Muscle of back (tissue), 11 donors: ENCODE results near the gene FAM168B. TPM values are rescaled to one million over a fixed set of nuclear protein-coding genes. Genes with fewer than 3 reads are reported as not detected.

Experiments
- DNase-seq, 3 donors: peaks; one replicate each; pipeline versions ENCODE4 v3.0.0 to v3.0.0-alpha.2; 2013
- polyA plus RNA-seq, 10 donors: library from polyadenylated mRNA; unstranded; fragments of 120-200 nt; gene quantifications; one replicate each; pipeline ENCODE4 v1.2.1, GENCODE V29; 2013; ENCODE audit not compliant: insufficient read length in 10 of 10

Gene FAM168B
- polyA plus RNA-seq, 10 donors, result 60.9 to 82.1 (median 69.6) TPM

DNA sequence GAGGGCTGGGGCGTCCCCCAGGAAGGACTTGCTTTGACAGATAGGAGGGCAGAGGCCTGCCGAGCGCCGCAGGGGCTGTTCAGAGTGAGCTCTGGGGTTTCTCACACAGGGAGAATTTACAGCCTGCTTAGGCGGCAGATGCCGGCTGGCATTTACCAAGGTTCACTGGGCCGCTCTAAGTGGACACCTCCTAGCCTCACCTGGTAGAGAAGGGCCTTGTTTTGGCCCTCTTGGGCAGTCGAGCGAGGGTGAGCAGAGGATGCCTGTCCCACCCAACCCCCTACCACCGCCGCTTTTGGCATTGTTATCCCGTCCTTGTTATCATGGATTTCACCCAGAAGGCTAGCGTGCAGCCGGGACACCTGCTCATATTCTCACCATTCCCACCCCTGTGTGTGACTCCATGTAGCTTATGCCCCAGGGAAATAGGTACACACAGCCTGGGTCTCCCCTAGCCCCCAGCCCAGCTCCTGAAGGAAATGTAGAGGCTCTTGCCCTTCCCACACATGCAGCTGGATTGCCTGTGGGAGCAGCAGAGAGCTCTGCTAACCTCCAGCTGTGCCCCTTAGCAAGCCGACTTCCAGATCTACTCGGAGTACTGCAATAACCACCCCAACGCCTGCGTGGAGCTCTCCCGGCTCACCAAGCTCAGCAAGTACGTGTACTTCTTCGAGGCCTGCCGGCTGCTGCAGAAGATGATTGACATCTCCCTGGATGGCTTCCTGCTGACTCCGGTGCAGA, 52.4 kb downstream of the FAM168B start:
- DNase-seq, result no peak

- DNase-seq, result peak in 1 of 3 donors; percentile 70
These were observed 53.2 kb downstream of the FAM168B start for GRCh38 chr2:131039908-131040660.

DNA sequence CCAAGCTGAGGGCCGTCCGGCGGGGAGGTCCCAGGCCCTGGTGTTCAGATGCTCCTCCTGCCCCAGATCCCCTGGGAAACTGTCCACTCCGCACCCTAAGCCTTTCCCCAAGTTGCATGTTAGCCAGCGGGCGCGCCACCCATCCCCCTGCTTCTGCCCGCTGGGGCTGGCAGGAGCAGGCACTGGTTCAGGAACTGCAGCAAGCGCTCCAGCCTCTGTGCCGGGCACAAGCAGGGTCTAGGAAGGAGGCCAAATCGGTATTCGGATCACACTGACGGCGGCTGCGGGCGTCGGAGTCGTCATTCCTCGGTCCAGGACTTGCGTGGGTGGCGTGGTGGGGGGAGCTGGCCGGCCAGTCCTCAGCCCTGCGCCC, 53.7 kb downstream of the FAM168B start:
- no peak for DNase-seq

DNA sequence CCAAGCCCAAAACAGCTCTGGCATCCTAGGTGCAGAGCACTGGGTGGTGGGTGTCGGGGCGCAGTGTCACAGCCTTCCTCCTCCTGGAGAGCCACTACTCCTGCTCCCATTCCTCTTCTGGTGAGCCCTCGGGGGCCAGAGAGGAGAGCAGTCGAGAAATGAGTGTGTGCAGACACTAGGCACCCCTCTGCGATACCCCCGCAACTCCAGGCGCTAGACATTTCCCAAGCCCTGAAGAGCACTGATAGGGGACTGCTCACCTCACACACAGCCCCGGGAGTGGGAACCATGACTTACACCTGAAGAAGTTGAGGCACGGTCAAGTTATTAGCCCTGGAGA, 54.2 kb downstream of the FAM168B start:
- no peak for DNase-seq

- no peak for DNase-seq
These were observed 54.8 kb downstream of the FAM168B start for GRCh38 chr2:131038258-131039100.

DNA sequence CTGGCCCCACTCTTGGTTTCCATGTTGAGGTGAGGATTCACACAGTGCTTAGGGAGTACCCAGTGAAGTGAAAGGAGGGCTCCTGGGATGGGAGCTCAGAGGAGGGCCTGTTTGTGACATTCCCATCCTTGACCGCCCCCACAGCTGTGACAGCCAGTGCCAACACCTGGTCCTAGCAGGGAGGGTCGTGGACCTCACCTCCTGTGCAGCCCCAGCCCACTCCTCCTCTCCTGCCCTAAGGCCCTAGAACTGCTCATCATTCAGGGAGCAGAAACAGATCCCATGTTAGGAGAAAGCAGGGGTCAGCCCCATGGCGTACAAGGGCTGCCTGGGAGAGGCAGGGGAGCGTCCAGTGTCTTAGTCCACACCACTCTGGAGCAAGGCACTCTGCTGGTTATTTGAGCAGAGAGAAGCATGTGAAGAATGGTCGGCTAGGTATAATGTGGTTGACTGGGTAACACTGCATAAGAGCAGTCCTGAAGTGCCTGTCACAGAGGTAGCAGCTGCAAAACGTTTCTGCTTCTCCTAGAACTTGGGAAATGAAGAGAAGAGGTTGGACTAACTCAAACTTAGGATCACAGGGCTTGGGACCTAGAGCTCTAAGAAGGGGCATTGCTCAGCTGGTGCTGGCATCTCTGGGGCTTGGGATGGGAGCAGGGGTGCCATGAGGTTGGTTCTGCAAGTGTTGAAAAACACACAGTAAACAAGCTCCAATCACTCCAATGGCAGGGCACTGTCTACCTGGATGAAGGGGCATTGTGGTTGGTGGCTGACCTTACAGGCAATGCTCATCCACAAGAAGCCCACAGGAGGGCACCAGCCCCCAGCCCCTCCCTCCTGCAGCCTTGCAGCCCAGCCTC, 55.6 kb downstream of the FAM168B start:
- DNase-seq, result no peak

GRCh38 chr2:131036696-131037397, 56.4 kb downstream of the FAM168B start:
- DNase-seq, result no peak

DNA sequence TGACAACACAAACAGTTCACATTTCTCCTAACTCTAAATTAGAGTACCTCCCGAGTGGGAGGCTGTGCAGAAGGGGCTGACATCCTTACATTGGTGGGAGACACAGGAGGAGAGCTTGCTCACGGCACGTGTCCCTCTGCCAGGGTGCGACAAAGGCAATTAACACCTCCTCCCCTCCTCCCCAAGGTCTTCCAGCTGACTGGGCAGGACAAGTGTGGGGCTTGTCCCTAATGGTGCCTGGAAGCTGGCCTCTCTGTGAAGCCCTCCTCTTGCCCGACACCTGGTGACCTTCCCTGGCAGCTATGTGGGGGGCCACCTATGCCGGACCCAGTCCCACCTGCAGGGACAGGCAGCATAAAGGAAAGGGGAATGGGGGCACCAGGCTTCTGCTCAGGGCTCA, 57.0 kb downstream of the FAM168B start:
- DNase-seq, result no peak

DNA sequence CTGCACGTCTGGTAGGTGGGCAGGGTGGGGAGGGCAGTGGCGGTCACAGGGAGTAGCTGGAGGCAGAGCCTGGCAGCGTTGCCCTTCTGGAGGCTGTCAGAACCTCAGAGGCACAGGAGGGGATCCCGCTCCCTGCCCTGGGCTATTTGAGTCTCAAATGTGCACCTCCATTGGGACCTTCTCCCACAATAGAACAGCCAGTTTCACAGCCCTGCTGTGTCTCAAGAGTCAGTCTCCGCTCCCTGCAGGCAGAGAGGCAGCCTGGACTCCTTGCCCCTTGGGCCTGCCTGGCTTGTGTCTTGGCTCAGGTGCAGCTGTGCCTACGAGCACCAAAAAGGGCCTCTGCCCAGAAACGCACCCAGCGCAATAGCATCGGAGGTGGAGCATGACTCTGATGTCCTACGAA, 57.4 kb downstream of the FAM168B start:
- no peak for DNase-seq

GRCh38 chr2:131035112-131035825, 58.0 kb downstream of the FAM168B start:
- DNase-seq, result peak in 1 of 3 donors; percentile 53

GRCh38 chr2:131034122-131035051, 58.9 kb downstream of the FAM168B start:
- DNase-seq, result peak in 1 of 3 donors; percentile 59

GRCh38 chr2:131033786-131034121, 59.5 kb downstream of the FAM168B start:
- no peak for DNase-seq

DNA sequence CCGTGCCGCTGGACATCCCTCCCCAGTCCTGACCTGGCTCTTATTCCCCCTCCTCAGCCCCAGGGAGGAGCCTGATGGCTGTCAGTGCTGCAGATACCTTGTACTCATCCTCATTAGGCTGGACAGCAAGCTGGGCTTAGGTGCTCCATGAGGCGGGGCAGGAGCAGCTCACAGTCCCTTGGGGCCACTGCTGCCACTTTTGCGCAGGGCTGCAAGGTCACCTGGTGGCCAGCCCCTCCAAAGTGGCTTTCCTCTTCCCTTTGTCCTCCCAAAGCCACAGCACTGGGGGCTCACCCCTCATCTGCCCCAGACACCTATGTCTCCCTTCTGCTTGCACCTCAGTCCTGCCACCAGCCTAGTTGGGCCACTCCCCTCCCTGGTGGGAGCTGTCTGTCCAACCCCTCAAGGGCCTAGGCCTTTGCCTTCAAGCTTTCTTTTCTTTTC, 60.8 kb downstream of the FAM168B start:
- DNase-seq, result no peak

DNA sequence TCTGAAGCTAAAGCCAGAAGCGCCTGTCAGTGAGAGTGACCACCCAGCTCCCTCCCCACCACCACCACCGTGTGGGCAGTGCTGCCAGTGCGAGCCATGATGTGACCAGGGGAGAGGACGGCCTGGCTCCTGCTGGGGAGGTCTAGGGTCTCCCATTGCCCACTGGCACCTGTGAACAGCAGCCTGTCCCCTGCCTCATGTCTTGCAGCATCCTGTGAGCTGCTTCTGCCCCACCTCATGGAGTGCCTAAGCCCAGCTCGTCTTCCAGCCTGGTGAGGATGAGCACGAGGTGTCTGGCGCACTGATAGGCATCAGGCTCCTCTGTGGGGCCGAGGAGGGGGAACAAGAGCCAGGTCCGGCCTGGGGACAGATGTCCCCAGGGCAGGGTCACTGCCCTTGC, 61.4 kb downstream of the FAM168B start:
- DNase-seq, result no peak

DNA sequence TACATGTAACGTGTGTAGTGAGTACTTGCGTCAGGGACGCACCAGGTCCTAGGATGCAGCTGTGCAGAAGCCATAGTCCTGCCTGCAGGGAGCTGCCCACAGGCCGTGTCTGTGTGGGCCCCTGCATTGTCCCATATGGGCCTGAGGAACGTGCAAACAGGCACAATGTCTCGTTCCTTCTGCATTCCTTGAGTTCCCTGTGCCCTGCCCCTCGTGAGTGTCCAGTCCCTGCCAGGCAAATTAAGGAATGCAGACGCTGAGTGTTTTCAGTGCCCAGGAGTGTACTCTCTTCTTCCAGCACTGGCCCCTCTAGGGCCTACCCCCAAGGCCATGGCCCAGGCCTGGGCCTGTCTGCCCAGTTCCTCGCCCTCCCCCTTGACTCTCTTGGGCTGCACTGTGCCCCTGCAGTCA, 61.8 kb downstream of the FAM168B start:
- no peak for DNase-seq

- DNase-seq, result no peak
These were observed 62.7 kb downstream of the FAM168B start for GRCh38 chr2:131030478-131030971.

DNA sequence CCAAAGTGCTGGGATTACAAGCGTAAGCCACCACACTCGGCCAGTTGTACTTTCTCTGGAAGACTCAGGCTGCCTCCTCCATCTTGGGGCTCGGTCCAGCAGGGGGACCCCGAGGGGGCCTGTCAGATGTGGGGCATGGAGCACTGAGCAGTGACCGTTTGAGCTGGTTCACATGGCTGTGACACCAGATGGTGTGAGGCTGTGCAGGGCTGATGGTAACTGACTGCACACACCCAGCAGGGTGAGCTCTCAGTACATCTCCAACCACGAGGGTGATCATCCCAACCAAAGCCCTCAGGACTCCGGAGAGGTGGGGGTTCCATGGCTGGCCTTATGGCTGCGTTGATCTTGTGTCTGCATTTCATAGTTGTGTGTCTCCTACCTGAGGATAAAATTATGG, 63.4 kb downstream of the FAM168B start:
- no peak for DNase-seq

DNA sequence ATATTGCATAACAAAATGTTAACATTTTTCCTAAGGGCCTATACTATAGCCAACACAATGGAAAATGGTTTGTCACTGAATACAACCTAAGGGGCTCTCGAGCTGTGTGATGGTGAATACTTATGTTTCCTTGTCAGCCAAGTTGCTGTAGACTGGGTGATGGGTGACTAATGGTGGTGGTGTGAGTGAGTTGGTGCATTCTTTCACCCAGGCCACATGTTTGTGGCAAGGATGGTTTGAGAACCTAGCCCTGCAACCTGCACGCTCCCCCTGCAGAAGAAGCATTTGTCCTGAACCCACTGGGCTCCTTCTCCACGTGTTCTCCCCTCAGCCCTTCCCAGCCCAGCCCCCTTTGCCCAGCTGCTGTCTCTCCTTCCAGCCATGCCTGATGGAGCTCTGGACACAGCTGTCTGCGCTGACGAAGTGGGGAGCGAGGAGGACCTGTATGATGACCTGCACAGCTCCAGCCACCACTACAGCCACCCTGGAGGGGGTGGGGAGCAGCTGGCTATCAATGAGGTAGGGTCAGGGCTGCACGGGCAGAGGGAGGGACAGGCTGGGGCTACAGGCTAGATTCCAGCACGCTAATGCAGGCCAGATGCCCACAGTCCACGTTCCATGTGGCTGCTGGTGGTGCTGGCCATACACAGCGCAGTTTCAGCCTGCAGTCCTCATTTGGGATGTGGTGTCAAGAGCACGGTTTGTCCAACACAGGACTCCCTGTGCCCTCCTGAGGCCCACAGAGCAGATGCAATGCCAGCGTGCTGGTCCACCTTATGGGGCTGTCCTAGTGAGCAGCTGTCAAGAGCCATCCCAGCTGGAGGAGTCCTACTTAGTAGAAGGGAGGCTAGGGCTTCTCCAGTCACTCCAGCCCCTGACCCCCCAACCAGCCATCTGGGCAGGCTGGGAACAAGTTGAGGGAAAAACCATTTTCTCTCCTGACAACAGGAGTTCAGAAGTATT, 65.4 kb downstream of the FAM168B start:
- DNase-seq, result no peak
